Fibroblast of lung (primary cell): ENCODE data around the gene B3GNT7. TPM values are rescaled to one million over a fixed set of nuclear protein-coding genes. Genes with fewer than 3 reads are reported as not detected.

Experiments
- DNase-seq, 2 donors: peaks; one replicate each; pipeline versions ENCODE4 v3.0.0 to v3.0.0-alpha.2; 2010; ENCODE audit warnings: low read depth in 2 of 2
- H2AFZ ChIP-seq: 2 replicates; pipeline ENCODE4 v1.5.1; 2012; ENCODE audit warnings: low read length, control low read depth, inconsistent platforms
- H3K27ac ChIP-seq: 2 replicates; pipeline ENCODE4 v1.5.1; 2011; ENCODE audit warnings: low read length, control low read depth; ENCODE audit not compliant: insufficient read depth
- H3K27me3 ChIP-seq: 2 replicates; pipeline ENCODE4 v1.5.1; 2011; ENCODE audit warnings: mild to moderate bottlenecking, low read length; ENCODE audit not compliant: control insufficient read depth, insufficient read depth
- H3K36me3 ChIP-seq: 2 replicates; pipeline ENCODE4 v1.5.1; 2011; ENCODE audit warnings: low read length; ENCODE audit not compliant: control insufficient read depth, insufficient read depth
- H3K4me1 ChIP-seq: 2 replicates; pipeline ENCODE4 v1.5.1; 2011; ENCODE audit warnings: low read length; ENCODE audit not compliant: control insufficient read depth, insufficient read depth; ENCODE audit errors: extremely low read depth
- H3K4me2 ChIP-seq: 2 replicates; pipeline ENCODE4 v1.5.1; 2011; ENCODE audit warnings: low read length, control low read depth; ENCODE audit not compliant: insufficient read depth; ENCODE audit errors: extremely low read depth
- H3K4me3 ChIP-seq, 4 experiments: fragments of 200-600 bp in 1 of 4; sonication (generic) in 1 of 4; replicated peaks in 1 of 4; 2 replicates each; pipeline ENCODE4 v1.5.1; 2011 to 2016; ENCODE audit warnings: low read length in 4 of 4, low read depth in 3 of 4, mild to moderate bottlenecking in 3 of 4, control low read depth in 2 of 4, inconsistent platforms in 1 of 4, mixed read lengths in 1 of 4; ENCODE audit not compliant: insufficient read depth in 1 of 4; ENCODE audit errors: control extremely low read depth in 1 of 4
- H3K79me2 ChIP-seq: 2 replicates; pipeline ENCODE4 v1.5.1; 2012; ENCODE audit warnings: mild to moderate bottlenecking, low read length, inconsistent platforms; ENCODE audit not compliant: control insufficient read depth, insufficient read depth
- H3K9ac ChIP-seq: 2 replicates; pipeline ENCODE4 v1.5.1; 2011; ENCODE audit warnings: mild to moderate bottlenecking, low read length, control low read depth; ENCODE audit not compliant: insufficient read depth
- H3K9me3 ChIP-seq: 2 replicates; pipeline ENCODE4 v1.5.1; 2012; ENCODE audit warnings: low read depth, low read length; ENCODE audit not compliant: control insufficient read depth, insufficient read depth
- H4K20me1 ChIP-seq: 2 replicates; pipeline ENCODE4 v1.5.1; 2011; ENCODE audit warnings: low read length; ENCODE audit not compliant: control insufficient read depth, insufficient read depth; ENCODE audit errors: extremely low read depth
- EZH2 ChIP-seq: IDR thresholded peaks from 2 replicates; pipeline ENCODE4 v1.5.1; 2012; ENCODE audit warnings: low read length, control low read depth, mild to moderate bottlenecking; ENCODE audit errors: missing control alignments
- polyA plus RNA-seq, 2 donors: library from polyadenylated mRNA; depleted of rRNA in 1 of 2; stranded (reverse) in 1 of 2; unstranded in 1 of 2; fragments of >200 nt; gene quantifications; 2 replicates each; pipeline ENCODE4 v1.2.1, GENCODE V29; 2011 to 2012; ENCODE audit warnings: missing spikeins in 1 of 2
- total RNA-seq: library from RNA; depleted of rRNA; stranded (reverse); fragments of >200 nt; gene quantifications from 2 replicates; pipeline ENCODE4 v1.2.1, GENCODE V29; 2014
- TF ChIP-seq, protein P1 (sequence below), 2 donors: IDR thresholded peaks in 1 of 2; conservative IDR thresholded peaks in 1 of 2; 1 replicate in 1 of 2; 2 replicates in 1 of 2; pipeline ENCODE4 v1.5.1; 2011 to 2012; ENCODE audit warnings: low read length in 2 of 2, control low read depth in 1 of 2, inconsistent platforms in 1 of 2, low read depth in 1 of 2, mild to moderate bottlenecking in 1 of 2

The B3GNT7 gene
- total and polyA plus RNA-seq, 2 donors (not counting 1 experiment from before 2014, with no cell fraction given), result 0.06 to 0.17 TPM

DNA sequence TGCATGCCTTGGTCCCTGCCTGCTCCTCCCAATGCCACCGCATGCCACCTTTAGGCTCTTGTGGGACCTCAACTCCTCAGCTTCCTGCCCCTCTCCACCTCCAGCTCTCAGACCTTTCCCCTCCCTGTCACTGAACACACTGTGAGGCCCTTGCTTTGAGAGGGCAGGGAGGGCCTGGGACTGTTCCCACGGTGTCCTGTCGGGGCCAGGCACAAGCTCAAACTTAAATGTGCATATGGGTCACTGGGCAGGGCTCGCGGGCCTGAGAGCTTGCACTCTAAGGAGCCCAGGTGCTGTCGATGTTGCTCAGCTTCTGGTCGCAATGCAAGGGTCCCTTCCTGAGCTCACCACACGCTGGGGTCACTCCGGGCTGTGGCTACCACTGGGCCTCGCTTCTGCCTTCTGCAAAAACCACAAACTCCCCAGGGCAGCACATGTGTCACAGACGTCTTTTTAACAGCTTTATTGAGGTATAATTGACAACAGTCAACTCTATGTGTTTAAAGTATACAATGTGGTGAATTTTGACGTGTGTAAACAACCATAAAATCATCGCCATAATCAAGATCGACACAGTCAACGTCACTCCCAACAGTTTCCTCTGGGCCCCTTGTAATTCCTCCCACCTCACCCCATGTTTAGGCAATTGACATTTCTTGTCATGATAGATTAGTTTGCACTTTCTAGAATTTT lies 11.9 kb upstream of the B3GNT7 start:
- Histone ChIP-seq H3K9ac (no peak overlapping the region), H2AFZ (no peak overlapping the region), H3K9me3 (no peaks in the 10 kb centered on the region), H3K27me3 (no peaks in the 10 kb centered on the region), H3K79me2 (no peaks in the 10 kb centered on the region), H3K27ac (no peak overlapping the region), H4K20me1 (no peaks in the 10 kb centered on the region), H3K4me3 (no peak overlapping the region), H3K36me3 (no peaks in the 10 kb centered on the region), H3K4me1 (no peaks in the 10 kb centered on the region), H3K4me2 (no peak overlapping the region)
- no peak for TF ChIP-seq EZH2
- TF ChIP-seq, protein P1, sequence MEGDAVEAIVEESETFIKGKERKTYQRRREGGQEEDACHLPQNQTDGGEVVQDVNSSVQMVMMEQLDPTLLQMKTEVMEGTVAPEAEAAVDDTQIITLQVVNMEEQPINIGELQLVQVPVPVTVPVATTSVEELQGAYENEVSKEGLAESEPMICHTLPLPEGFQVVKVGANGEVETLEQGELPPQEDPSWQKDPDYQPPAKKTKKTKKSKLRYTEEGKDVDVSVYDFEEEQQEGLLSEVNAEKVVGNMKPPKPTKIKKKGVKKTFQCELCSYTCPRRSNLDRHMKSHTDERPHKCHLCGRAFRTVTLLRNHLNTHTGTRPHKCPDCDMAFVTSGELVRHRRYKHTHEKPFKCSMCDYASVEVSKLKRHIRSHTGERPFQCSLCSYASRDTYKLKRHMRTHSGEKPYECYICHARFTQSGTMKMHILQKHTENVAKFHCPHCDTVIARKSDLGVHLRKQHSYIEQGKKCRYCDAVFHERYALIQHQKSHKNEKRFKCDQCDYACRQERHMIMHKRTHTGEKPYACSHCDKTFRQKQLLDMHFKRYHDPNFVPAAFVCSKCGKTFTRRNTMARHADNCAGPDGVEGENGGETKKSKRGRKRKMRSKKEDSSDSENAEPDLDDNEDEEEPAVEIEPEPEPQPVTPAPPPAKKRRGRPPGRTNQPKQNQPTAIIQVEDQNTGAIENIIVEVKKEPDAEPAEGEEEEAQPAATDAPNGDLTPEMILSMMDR (conservative IDR thresholded peaks at IDR 0.05 in 1 of 2, IDR thresholded peaks at IDR 0.05 in 1 of 2; ENCODE audit: low read depth in 1 of 2, low read length in 2 of 2), result no peak
- DNase-seq, result no peak

DNA sequence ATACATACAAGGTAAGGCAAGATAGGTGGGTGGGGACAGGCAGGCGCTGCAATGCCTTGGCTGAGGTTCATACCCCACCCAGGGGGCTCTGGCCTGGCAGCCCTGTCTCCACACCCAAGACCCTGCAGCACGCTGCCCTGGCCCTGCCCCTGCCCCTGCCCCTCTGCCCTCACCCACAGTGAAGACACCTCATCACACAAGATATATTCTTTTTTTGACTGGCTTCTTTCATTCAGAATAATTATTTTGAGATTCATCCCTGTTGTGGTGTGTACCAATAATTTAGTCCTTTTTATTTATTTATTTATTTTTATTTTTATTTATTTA lies 11.4 kb upstream of the B3GNT7 start:
- Histone ChIP-seq H3K4me3 (no peak overlapping the region), H3K27me3 (no peaks in the 10 kb centered on the region), H3K36me3 (no peaks in the 10 kb centered on the region), H3K9ac (no peak overlapping the region), H3K9me3 (no peaks in the 10 kb centered on the region), H3K4me2 (no peak overlapping the region), H2AFZ (no peak overlapping the region), H3K79me2 (no peaks in the 10 kb centered on the region), H4K20me1 (no peaks in the 10 kb centered on the region), H3K4me1 (no peaks in the 10 kb centered on the region), H3K27ac (no peak overlapping the region)
- no peak for DNase-seq
- no peak for TF ChIP-seq EZH2
- TF ChIP-seq, protein P1 (conservative IDR thresholded peaks at IDR 0.05 in 1 of 2, IDR thresholded peaks at IDR 0.05 in 1 of 2; ENCODE audit: low read depth in 1 of 2, low read length in 2 of 2), result no peak

DNA sequence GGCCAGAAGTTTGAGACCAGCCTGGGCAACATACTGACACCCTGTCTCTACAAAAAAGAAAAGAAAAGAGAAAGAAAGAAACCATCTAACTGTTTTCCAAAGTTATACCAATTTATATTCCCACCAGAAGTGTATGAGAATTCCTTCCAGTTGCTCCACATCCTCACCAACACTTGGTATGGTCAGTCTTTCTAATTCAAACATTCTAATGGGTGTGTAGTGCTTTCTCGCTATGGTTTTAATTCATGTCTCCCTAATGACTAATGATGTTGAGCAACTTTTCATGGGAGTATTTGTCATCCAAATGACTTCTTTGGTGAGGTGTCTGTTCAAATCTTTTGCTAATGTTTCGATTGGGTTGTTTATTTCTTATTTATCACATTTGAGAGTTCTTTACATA lies 10.5 kb upstream of the B3GNT7 start:
- TF ChIP-seq, protein P1 (conservative IDR thresholded peaks at IDR 0.05 in 1 of 2, IDR thresholded peaks at IDR 0.05 in 1 of 2; ENCODE audit: low read depth in 1 of 2, low read length in 2 of 2), result no peak
- no peak for DNase-seq
- no peak overlapping the region for H3K4me2 ChIP-seq

More for the DNA sequence above, 10.5 kb upstream of the B3GNT7 start:
- no peak overlapping the region for H3K4me3 ChIP-seq
- H4K20me1 ChIP-seq, result no peaks in the 10 kb centered on the region
- no peak overlapping the region for H3K27ac ChIP-seq
- H3K9me3 ChIP-seq, result no peaks in the 10 kb centered on the region
- no peak overlapping the region for H2AFZ ChIP-seq
- H3K36me3 ChIP-seq, result no peaks in the 10 kb centered on the region
- H3K79me2 ChIP-seq, result no peaks in the 10 kb centered on the region
- H3K9ac ChIP-seq, result no peak overlapping the region
- H3K4me1 ChIP-seq, result no peaks in the 10 kb centered on the region
- no peaks in the 10 kb centered on the region for H3K27me3 ChIP-seq
